Measurements from ENCODE around the gene BHMT2.

BHMT2 gene

DNA sequence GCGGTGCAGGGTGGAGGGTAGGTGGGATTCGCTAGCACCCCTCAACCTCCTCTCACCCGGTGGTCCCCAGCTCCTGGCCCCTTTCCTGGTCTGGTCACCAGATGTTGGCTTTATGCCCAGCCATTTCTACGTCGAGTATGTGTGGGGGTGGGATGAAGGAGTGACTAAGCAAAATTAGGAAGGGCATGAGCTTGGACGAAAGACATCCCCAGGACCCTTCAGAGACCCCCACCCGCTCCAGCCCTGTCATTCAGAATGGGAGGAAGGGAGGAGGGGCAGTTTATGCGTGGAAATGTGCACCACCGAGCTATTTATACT lies 742 bp downstream of the BHMT2 start:
- no peak for FAIRE-seq

DNA sequence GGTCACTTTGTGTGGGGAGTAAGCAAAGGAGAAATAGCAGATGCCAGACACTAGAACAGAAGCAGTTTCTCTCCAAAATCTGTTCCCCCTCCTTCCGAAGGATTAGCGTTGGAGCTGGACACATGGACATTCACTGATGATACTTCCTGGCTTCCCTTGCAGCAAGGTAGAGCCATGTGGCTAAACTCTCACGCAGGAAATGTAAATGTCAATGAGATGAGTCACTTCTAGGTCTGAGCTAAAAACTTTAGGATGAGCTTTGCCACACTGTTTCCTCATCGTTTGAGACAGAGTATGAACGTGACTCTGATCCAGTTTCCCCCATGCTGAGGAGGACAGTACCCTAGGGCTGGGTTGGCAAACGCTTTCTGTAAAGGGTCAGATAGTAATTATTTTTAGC lies 5.1 kb downstream of the BHMT2 start:
- no peak for FAIRE-seq

DNA sequence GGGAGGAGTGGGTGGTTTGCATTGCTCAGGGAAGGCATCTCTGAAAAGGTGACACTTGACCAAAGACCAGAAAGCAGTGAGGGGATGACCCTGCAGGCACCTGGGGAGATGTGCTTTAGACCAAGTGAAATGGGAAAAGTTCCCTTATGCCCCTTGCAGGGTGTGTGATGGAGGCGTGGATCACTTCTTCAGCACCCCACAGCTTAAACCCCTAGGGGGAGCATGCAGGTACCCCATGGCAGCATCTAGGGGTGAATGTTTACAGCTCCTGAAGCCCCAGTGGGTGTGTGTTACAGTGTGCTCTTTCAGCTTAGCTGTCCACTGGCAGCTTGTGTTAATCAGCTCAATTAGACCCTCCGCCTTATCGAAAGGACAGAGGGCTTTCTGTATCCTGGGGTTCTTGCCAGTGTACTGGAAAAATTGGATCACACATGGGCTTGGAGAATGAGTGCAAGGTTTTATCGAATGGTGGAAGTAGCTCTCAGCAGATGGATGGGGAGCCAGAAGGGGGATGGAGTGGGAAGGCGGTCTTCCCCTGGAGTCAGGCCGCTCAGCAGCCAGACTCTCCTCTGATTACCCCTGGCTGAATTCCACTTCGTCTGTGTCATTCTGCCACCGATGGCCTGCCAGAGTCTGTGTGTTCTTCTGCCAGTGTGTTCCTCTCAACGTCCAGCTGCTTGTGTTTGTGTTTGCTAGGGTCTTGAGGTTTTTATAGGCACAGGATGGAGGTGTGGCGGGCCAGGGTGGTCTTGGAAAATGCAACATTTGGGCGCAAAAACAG lies 6.3 kb downstream of the BHMT2 start:
- FAIRE-seq, result no peak

DNA sequence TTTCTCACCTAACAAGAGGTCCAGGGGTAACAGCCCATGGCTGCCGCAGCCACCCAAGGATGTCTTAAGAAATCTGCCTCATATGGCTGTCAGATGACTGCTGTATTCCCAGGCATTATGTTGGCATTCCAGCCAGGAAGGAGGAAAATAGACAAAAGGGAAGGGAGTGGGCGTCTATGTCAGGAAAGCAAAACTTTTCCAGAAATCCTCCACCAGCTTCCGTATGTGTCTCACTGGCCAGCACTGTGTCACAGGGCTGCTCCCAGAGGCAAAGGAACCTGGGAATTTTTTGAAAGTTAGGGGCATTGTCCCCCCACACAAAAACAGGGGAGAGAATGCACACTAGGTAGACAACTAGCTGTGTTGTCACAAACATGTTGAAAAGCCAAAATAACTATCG lies 7.3 kb downstream of the BHMT2 start:
- FAIRE-seq, result no peak

DNA sequence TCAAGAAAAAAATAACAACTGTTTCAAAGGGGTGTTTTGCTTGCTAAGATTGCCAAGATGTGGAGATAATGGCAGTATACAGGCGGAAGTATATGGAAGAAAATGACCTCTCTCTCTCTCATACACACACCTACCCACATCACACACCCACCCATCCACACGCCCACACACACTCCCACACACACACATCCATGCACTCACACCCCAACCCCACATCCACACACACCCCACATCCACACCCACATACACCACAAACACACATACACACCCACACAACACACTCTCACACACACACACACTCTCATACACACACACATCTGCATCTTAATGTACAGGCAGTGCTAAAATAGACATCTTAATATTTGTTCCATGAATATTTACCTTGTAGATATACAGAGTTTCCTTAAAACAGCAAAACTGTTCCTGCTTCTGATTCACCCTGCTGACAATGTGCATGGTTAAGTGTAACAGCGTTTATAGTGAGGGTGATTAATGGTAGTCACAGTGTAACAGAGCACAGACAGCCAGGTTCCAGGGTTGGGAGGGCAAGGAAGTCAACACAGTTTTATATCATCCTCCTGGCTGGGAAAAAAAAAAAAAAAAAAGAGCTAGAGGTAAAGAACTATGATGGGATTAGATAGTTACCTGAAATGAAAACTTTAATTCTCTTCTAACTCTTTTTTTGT lies 8.3 kb downstream of the BHMT2 start:
- no peak for FAIRE-seq

DNA sequence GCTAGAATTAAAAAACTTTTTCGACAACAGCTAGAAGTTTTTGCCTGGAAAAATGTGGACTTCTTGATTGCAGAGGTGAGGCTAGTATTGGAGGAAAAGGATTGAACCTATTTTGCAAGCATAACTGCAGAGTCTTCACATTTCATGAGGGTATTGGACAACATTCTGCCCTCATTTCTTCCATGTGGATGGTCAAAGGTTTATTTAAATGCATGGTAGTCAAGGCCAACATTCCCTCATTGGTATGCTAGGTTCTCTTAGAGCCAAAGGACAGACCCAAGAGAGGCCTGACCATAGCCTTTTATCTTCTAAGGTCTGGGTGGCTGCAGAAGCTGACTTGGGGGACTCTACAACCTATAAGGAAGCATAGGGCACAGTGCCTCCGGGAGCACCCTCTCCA lies 11.2 kb downstream of the BHMT2 start:
- no peak for FAIRE-seq

DNA sequence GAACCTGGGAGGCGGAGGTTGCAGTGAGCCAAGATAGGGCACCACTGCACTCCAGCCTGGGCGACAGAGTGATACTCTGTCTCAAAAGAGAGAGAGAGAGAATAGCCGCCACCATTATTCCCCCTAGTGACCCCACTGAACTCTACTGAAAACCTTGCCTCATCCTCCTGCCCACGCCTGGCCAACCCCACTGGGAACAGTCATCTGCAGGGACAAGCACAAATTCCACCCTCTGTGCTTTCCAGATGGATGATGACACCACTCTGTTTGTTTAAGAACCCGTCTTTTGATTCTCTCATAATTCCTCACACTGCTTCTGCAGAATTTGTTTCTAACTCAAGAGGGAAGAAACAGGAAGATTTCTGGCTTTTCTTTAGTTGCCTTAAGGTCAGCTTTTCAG lies 12.2 kb downstream of the BHMT2 start:
- FAIRE-seq, result no peak

DNA sequence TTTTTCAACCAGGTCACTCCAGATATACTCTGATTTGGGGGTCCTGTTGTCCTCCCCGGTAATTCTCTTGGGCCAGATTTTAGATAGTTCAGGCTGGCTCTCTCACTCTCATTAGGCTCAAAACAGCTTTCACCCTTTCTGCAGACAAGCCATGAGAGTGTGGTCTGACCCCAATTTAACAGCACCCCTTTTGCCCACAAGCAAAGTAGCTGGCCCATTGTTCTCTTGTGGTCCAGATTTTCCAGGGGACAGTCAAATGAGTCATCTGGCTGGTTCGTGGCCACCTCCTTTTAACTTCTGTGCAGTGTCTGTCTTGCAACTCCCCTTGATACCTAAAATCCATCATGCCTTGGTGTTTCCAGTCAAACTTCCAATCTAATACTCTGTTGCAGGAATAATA lies 16.5 kb downstream of the BHMT2 start:
- no peak for FAIRE-seq

DNA sequence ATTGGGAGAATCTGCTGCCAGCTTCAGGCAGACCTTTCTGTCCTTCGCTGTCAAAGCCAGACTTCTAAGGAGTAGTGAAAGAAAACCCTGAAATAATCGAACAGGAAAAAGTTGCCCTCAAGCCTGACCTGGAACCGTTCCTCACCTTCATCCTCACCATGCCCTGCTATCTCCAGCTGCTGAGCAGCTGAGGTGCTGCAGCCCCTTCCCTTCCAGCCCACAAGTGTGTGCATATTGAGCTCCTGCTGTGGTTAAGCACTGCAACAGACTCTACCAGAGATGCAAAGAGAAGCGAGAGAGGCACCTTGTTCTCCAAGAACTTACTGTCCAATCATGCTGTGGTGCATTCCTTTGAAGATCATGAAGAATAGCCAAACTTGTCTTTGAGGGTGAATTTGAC lies 18.9 kb downstream of the BHMT2 start:
- FAIRE-seq, result no peak

DNA sequence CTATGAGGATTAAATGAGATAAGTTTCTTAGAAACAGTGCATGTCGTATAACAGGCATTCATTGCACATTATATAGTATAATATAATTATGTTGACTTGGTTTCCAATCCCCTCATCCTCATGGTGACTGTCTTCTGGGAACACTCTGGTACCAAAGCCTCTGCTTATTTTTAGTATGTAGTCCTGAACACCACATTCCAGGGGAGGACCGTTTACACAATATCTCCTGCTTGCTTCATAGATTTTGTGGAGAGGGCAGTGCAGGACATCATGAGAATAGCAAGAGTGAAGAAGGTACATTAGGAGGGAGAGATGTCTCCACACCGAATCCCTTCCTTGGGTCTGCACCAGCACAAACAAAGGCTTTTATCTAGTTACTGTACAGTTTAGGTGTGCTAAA lies 21.5 kb downstream of the BHMT2 start:
- FAIRE-seq, result no peak

DNA sequence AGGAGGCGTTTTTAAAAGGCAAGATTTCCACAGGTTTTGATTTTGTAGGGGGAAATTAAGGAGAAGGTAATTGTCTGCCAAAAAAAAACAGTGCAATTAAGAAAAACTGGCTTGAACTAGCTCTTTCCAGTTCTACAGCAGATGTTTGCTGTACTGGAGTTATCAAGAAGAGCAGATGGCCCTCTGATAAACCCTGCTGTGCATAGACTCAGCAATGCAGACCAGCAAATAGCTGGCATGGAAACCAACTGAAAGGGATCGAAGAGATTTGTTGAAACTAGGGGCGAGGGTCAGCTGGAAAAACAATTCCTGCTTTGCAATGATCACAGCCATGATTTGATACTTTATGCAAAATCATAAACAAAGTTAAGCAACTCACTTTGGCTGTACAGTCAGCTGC lies 24.2 kb downstream of the BHMT2 start:
- no peak for FAIRE-seq

DNA sequence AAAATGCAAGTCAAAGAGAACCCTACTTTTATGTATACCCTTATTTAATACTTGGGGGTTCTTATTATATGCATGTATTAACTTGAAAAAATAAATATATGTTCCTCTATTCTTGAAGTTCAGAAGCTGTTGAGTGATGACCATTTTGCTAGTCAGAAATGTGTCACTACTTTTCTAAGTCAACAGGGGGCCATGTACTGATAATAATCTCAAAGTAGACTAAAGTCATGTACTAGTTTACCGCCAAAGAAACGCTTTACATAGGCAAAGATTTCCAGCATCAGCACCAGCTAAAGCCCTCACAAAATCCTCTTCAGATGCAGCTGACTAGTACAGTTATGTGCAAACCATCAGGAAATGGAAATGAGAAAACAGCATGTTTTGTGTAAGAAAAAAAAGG lies 36.3 kb downstream of the BHMT2 start:
- FAIRE-seq, result no peak

DNA sequence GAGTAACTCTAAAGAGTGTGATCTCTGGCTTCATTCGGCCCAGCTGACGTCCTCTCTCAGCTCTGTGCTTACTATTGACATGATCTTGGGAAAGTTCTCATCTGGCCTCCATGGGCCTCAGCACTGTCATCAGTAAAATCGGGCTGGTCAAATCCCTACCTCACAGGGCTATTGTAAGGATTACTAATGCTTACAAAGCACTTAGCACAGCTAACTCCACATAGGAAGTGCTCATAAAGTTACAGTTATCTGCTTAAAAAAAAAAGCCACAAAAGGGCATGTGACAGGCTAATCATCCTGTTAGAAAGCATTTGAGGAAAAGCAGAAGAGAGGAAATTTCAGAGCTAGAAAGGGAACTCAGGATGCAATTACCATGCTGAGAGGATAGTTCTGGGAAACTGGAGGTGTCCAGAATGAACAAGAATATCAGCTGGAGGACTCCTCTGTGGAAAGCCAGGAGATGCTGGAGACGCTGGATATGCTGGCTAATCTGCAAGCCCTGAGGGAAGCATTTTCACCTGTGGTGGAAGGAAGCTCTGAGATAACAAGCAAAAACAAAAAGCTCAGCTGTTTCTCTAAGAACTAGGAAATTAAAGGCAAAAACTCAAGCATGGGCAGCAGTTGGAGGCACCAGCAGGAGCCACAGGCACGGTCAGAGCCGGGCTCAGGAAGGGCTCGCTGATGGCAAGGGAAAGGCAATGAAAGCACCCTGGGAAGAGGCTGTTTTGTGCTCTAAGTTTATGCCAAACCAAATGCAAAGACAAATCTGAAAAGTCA lies 37.6 kb downstream of the BHMT2 start:
- FAIRE-seq, result no peak

DNA sequence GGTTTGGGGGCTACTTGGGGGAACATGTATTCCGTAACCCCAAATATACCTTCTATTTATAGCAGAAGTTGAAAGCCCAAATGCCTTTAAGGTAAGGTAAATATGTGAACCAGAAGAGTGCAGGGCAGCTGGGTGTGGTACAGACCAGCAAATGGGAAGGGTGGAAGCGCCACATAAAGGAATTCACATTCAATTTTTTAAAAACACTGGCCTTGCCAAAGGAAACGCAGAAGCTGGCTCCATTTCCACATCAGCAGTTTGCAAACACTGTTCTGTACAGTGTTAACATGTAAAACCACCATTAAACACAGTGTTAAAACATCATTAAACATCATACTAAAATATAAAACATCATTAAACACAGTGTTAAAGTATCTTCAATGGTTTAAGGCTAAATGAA lies 38.5 kb downstream of the BHMT2 start:
- FAIRE-seq, result no peak

DNA sequence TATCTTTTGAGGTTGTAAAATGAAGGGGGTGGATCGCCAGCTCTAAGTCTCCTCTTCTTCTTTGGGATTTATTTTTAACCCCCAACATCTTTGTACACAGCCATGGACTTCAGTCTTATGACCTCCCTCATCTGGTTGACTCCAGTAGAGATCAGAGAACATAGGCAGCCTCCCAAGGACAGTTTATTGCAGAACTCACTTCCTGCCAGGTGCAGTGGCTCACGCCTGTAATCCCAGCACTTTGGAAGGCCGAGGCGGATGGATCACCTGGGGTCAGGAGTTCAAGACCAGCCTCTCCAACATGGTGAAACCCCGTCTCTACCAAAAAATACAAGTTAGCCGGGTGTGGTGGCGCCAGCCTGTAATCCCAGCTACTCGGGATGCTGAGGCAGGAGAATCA lies 39.2 kb downstream of the BHMT2 start:
- no peak for FAIRE-seq

DNA sequence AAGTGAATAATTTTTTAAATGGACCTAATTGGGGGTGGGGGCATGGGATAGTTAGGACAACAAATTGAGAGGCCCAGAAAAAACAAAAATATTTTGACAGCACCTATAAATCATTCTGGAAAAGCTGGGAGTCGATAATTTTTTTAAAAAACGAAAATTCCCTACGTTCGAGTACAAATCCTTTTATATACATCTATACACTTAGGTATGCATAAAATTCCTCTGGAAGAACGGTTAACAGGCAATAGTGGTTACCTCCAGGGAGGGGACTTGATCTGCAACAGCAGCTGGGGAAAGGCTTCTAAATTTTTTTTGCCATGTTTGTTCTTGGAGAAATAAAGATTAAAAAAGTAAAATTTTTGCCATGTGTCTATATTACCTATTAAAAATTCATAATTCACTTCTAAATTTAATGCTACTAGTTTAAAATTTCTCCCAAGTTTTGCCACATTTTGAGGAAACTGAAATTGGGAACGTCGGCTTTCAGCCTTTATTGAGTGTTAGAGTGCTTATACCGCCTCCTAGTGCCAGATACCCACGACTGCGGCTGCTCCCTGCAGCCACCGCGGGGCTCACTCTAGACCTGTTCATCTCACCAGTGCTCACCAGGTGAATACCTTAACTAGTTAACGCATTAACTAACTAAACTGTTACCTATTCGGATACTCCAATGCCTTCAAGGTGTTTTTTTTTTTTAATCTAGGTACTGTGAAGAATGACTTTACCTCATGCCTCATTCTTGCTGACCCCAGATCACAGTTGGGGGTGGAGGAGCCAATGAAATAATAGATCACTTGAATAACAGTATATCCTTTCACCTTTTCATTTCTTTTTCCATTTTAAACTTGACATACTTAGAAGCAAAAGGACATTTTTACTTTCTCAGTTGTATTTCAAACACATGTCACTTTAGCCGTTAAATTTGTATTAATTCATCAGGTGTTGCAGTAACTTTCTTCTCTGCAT lies 40.2 kb downstream of the BHMT2 start:
- FAIRE-seq, result no peak

DNA sequence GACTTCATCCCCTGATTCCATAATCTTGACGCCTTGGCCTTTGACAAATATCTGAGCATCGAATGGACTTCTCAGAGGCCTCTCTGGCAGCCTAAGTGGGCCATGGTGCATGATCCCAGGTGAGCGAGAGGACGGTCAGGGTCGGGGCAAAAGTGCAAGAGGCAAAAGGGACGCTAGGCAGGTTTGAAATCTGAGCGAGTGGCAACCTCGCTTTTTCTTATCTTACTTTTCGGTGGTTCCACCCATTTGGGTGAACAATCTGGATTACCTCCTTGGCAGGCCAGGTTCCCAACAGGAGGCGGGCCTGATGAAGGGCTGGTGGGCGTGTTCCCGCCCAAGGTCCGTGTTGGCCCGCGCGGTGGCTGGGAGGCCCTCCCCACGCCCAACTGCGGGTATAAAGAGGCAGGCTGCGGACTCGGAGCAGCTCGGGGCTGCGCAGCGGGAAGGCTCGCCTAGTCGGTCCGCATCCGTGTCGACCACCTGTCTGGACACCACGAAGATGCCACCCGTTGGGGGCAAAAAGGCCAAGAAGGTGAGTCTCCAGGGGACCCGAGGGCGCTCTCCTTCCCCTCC lies 41.9 kb downstream of the BHMT2 start, which contains the start of gene BHMT:
TSS of gene BHMT (plus strand) at position 423 of the 573 bp plus-strand sequence. CDS start at position 500, 77 bp downstream.
- FAIRE-seq, result no peak

DNA sequence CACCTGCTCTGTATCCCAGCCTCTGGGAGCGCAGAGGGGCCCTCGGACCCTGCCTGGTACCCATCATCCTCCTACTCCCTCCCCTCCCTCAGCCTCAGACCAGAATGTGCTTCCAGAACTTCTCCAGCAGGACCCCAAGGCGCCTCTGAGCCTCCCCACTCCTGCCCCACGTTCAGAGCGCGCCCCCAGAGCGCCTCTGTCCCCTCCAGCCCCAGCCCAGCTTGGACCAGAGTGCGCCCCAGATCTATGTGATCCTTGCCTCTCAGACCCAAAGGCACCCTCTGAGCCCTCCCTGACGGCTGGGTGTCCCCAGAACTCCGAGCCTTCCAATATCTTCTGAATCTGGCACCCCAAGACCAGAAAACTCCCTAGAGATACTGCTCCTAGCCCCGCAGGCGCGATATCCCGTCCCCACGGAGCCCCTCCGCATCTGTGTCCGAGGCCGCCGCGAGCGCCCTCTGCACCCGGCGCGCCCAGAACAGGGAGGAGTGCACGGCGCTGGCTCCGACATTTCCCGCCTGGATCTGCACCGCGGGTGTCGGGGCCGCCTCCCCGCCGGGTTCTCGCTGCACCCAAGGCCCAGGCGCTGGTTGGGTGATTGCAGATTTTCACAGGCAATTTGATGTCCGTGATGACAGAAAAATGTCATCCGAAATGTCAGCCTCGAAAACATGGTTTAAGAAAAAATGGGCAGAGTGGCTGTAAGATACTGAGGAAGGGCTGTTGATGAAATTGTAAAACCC lies 42.6 kb downstream of the BHMT2 start:
- FAIRE-seq, result no peak

DNA sequence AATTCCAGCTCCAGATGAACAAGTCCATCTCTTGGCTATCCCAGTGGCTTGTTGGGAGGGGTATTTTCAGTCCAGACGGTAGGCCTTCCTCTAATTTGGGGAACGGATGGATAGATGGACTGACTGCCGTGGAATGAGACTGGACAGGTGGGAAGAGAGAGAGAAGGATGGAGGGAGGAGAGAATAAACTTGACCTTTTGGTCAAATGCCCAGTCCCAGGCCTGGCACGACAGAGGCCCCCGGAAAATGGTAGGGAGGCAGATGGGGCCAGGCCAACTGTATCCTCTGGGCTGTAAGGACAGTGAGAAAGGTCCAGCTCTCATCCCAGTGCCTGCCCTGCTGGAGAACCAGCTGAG lies 43.1 kb downstream of the BHMT2 start:
- no peak for FAIRE-seq

DNA sequence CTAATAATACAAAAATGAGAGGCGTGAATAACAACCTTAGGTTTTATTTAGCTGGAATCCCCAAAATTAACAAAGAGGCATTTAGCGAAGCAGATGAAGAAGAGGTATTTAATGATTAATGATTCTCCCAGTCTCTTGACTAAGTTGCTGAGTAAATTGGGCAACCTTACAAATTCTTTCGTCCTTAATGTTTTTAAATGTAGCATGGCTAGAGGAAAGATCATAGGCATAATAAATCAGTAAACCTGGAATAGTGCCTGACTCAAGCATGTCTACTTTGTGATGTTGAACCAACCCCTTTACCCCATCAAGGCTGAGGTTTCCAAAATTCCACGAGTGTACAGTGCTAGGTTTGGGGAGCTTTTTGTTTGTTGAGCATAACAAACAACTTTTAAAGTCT lies 49.9 kb downstream of the BHMT2 start:
- FAIRE-seq, result no peak

DNA sequence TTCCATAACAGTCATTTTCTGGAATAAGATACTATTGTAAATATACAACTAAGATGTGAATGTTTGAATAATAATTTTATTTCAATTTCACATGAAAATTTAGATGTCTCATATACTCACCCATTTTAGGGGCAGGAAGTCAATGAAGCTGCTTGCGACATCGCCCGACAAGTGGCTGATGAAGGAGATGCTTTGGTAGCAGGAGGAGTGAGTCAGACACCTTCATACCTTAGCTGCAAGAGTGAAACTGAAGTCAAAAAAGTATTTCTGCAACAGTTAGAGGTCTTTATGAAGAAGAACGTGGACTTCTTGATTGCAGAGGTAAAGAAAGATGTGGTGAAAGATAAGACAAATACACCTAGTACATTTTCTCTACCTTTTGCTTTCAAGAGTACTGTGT lies 50.7 kb downstream of the BHMT2 start:
- FAIRE-seq, result no peak

DNA sequence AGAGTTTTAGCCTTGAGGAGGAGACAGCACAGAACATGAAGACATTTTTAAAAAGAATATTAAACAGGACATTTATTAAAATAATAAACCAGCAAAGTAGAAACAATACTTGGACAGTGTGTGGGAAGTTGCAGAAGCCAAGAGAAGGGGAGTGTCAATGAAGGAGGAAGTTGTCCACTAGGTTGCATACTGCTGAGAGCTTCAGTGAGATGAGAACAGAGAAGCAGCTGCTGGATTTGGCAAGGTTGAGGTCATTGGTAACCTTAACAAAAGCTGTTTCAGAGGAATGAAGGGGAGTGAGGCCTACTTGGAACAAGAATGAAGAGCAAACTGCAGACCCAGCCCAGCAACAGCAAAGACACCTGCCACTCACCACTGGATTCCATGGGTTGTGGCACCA lies 53.4 kb downstream of the BHMT2 start:
- FAIRE-seq, result no peak

Data from A204.1 (cell line).